IPS-18c (cell line): ENCODE data around the gene CALHM4.
"Not testable (repeated sequence)": the region's sequence is repeated elsewhere in the genome, so short reads cannot be mapped to it uniquely, and the experiment has no call there.

Experiments
- H3K4me3 ChIP-seq: 2 replicates; pipeline ENCODE4 v1.7.0; 2013; ENCODE audit warnings: low read depth, mild to moderate bottlenecking, low read length, moderate library complexity; ENCODE audit not compliant: insufficient read depth
- H3K9me3 ChIP-seq: one replicate; pipeline ENCODE4 v1.6.1; 2013; ENCODE audit warnings: mild to moderate bottlenecking, low read length, moderate library complexity; ENCODE audit not compliant: control insufficient read depth, insufficient read depth

CALHM4 gene

GRCh38 chr6:116564311-116564710 lies 10.8 kb downstream of the CALHM4 start:
- Histone ChIP-seq H3K9me3 (no peaks in the 10 kb centered on the region), H3K4me3 (no peak overlapping the region)

DNA sequence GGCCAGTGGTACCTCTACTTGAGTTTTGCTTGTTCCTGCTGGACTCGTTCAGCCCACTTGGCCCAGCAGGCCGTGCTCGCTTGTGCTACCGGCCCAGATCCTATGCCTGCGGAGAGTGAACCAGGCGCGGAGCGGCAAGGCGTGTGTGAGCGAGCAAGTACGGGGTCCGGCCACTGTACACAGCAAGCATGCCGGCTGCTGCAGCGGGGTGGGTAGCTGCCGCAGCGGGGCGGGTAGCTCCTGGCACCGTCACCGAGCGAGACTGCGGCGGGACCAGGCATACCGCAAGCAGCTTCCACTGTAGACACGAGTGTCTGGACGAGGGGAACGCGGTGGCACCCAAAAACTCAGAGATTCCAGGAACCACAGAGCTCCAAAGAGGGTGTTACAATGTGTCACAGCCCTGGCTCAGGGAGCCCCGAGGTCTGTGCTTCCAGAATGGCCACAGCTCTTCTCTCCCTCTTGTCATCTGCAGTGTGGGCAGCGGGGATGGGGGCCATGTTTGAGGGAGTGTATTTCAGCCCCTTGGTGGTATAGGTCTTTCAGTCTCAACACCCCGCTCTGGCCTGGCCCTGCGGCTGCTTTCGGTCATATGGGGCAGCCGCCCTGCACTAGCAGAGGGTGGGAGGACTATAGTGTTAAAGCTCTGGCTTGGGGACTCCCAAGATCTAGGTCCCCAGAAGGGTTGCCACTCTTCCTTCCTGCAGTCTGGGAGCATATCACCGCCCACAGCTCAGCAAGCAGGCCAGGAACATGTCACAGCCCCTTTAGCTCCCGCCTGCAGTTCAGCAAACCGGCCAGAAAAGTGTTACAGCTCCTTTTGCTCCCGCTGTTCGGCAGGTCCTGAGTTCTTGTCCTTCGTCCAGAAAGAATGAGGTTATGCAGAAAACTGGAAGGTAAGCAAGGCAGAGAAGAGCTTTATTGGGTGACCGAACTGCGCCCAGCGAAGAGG lies 11.6 kb downstream of the CALHM4 start:
- Histone ChIP-seq H3K9me3 (no peaks in the 10 kb centered on the region), H3K4me3 (no peak overlapping the region)

- Histone ChIP-seq H3K9me3 (no peaks in the 10 kb centered on the region), H3K4me3 (no peak overlapping the region)
Observed at GRCh38 chr6:116568111-116568510, 14.6 kb downstream of the CALHM4 start.

DNA sequence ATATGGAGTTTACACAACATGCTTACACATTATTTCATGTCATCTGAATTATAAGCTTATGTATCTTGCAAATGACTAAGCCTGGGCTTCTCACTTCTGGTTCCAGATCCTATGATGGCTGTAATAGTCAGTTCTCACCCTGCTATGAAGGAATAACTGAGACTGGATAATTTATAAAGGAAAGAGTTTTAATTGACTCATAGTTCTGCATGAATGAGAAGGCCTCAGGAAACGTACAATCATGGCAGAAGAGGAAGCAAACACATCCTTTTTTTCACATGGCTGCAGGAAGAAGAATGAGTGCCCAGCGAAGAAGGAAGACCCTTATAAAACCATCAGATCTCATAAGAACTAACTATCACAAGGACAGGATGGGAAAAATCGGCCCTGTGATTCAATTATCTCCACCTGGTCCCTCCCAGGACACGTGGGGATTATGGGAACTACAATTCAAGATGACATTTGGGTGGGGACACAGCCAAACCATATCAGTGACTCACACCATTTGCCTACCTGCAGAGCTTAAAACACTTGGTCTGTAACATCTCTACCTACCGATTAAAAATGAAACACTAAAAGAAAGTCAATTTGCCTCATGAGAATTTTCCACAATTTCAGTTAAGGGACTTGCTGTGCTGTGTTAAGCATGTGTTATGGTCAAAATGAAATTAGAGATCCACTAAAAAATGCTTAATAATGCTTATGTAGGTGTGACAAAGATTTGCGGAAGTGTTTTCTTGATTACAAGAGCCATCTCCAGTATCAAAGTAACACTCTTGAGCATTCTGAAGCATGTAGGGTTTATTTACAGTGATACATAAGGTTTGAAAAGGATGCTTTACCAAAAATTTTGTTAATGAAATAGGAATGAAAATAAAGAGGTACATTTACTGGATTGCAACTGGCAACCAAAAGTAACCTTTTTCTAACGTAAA lies 15.5 kb downstream of the CALHM4 start:
- Histone ChIP-seq H3K9me3 (no peaks in the 10 kb centered on the region), H3K4me3 (no peak overlapping the region)

GRCh38 chr6:116570856-116571682 lies 17.5 kb downstream of the CALHM4 start, which contains the start of gene RWDD1:
RWDD1 (plus strand) TSS chr6:116571504; CDS start chr6:116571583, 79 bp downstream.
- no peaks in the 10 kb centered on the region for H3K9me3 ChIP-seq
- peak within 1 kb of the TSS; percentile 78 for H3K4me3 ChIP-seq

GRCh38 chr6:116571683-116572000 lies 18.1 kb downstream of the CALHM4 start:
- H3K9me3 ChIP-seq, result no peaks in the 10 kb centered on the region
- peak overlapping the region; percentile 78 for H3K4me3 ChIP-seq

DNA sequence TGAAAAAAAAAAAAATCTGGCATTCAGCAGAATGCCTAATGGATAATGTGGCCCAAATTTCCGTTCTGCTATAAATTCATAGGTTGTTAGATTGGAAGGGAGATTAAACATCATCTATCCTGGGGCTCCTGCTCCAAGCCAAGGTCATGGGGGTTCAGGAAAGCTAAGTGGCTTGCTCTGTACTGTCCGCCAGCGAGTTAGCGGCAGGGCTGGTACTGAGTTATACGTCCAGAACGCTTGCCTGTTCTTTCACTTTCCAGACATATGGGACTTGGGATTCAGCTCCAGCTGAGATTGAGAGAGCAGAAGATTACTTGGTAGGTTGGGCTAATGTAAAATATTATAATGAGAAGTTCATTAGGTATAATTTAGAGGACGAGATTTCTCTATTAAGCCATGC lies 18.6 kb downstream of the CALHM4 start:
- peak overlapping the region; percentile 78 for H3K4me3 ChIP-seq
- no peaks in the 10 kb centered on the region for H3K9me3 ChIP-seq

GRCh38 chr6:116575227-116575626 lies 21.7 kb downstream of the CALHM4 start:
- no peaks in the 10 kb centered on the region for H3K9me3 ChIP-seq
- no peak overlapping the region for H3K4me3 ChIP-seq

DNA sequence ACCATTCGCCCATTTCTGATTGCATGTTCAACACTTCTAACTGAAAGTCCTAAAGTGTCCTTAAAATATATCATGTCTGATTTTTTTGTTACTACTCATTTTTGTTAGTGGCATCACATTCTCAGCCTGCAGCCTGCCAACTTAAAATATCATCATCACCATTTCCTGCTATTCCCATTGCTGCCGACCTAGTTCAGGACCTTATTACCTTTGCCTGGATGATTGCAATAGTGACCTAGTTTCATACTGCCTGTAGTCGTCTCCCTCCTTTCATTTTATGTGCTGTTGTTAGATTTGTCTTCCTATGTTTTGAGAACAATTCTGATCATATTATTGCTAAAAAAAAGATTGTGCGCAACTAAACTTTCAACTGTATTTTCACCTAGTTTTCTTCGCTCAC lies 23.9 kb downstream of the CALHM4 start:
- no peaks in the 10 kb centered on the region for H3K9me3 ChIP-seq
- H3K4me3 ChIP-seq, result no peak overlapping the region

DNA sequence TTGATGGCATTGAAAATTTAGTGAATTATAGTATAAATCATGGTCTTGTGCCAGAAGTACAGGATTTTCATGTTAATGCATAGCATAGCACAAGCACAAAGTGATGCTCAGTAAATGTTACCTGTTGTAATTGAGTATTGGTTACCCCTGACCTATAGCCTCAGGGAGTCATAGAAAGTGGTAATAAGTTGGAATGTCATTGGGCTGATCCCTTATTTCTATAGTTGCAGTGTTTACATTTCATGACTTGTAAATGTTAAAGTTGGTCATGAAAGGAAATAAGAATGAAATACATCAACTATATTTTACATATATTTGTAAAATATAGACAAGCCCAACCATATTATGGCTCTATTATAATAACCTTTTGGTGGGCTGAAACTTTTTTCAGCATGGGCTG lies 24.8 kb downstream of the CALHM4 start:
- Histone ChIP-seq H3K9me3 (no peaks in the 10 kb centered on the region), H3K4me3 (no peak overlapping the region)

GRCh38 chr6:116579143-116579542 lies 25.6 kb downstream of the CALHM4 start:
- Histone ChIP-seq H3K9me3 (no peaks in the 10 kb centered on the region), H3K4me3 (no peak overlapping the region)

- no peak overlapping the region for H3K4me3 ChIP-seq
- H3K9me3 ChIP-seq, result no peaks in the 10 kb centered on the region
Observed at GRCh38 chr6:116580198-116580597, 26.6 kb downstream of the CALHM4 start.

DNA sequence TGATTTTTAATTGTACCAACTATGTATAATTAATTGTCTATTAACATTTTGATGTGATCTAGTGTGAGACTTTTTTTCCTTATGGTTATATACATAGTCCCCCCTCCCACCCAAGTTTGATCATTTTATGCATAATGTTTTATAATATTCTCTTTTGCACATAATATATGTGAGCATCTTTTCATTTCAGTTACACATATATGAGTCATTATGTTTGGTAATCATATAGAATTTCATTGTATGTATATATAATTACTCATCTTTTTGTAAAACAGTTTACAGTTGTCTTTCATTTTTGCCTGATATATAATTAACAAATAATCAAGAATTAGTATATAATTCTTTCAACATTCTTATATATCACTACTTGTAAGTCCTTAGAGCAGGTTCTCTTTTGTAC lies 32.7 kb downstream of the CALHM4 start:
- H3K9me3 ChIP-seq, result no peaks in the 10 kb centered on the region
- no peak overlapping the region for H3K4me3 ChIP-seq

DNA sequence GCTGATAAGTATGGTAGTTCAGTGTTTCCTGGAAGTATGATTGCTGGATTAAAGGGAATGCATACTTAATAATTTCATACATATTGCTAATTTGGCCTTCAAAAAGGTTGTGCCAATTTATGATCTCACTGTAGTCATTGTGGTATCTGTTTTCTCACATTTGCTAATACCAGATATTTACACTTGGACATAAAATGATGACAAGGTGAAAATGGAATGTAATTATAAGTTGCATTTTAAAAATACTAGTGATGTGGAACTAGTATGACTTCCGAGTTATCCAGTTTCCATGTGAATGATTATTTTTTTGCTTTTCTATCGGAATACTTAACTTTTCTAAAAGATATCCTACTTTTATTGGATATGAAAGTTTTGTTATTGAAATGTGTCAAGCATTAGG lies 33.2 kb downstream of the CALHM4 start:
- no peak overlapping the region for H3K4me3 ChIP-seq
- no peaks in the 10 kb centered on the region for H3K9me3 ChIP-seq

GRCh38 chr6:116595247-116595646 lies 41.7 kb downstream of the CALHM4 start:
- Histone ChIP-seq H3K9me3 (no peaks in the 10 kb centered on the region), H3K4me3 (no peak overlapping the region)

DNA sequence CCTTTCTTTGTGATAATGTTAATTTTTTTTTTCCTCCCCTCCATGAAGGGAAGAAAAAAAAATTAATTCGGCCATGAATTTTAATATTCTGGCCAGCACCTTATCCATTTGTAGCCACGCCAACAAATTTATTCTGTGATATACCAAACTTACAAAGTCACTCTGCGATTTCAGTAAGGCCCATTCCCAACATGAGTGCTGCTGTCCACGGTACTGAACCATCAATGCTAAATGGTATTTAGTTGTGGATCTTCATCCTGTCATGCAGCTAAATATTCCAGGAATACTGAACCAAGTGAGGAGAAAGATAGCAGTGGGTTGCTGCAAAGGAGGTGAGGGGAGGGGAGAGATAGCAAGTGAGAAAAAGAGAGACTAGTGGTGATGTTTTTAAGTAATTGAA lies 43.3 kb downstream of the CALHM4 start:
- no peak overlapping the region for H3K4me3 ChIP-seq
- H3K9me3 ChIP-seq, result no peaks in the 10 kb centered on the region

DNA sequence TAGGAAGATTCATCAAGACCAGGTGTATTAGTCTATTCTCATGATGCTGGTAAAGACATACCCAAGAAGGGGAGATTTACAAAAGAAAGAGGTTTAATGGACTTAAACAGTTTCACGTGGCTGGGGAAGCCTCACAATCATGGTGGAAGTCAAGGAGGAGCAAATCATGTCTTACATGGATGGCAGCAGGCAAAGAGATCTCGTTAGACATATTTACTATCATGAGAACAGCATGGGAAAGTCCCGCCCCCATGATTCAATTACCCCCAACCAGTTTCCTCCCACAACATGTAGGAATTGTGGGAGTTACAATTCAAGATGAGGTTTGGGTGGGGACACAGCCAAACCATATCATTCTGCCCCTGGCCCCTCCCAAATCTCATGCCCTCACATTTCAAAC lies 50.4 kb downstream of the CALHM4 start:
- not testable (repeated sequence) for H3K9me3 ChIP-seq, H3K4me3 ChIP-seq
